ENCODE results near the gene IL1RAPL1. TPM values are rescaled to one million over a fixed set of nuclear protein-coding genes. Genes with fewer than 3 reads are reported as not detected.

The IL1RAPL1 gene
- total RNA-seq, 4 donors from 2014 or later, result 0.16 to 0.46 TPM; not detected in 2

DNA sequence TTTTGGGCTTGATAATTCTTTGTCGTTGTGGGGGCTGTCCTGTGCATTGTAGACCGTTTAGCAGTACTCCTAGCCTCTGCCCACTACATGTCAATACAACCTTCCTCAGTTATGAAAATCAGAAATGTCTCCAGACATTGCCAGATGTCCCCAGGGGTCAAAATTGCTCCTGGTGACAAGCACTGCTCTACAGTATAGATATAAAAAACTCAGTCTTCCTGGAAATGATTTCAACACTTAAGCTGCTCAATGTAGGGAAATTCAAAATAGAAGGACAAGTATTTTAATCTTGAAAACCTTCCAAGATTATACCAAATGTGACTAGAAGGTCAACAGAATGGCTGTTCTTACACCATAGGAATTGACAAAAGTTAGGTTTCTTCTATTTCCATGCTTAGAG lies 1339.4 kb downstream of the IL1RAPL1 start:
- no peaks in the 10 kb centered on the region for H3K4me1 ChIP-seq
- in situ Hi-C loops (cut with MboI; ENCODE audit: low sequenced_read_pairs in 4 of 4) (no loop called here), intact Hi-C loops (cut with DNase I; ENCODE audit: low total_unique reads) (no loop called here)
- H3K27ac ChIP-seq, result no peak overlapping the region
- no peak overlapping the region for H3K4me3 ChIP-seq
- TF ChIP-seq, protein P1, sequence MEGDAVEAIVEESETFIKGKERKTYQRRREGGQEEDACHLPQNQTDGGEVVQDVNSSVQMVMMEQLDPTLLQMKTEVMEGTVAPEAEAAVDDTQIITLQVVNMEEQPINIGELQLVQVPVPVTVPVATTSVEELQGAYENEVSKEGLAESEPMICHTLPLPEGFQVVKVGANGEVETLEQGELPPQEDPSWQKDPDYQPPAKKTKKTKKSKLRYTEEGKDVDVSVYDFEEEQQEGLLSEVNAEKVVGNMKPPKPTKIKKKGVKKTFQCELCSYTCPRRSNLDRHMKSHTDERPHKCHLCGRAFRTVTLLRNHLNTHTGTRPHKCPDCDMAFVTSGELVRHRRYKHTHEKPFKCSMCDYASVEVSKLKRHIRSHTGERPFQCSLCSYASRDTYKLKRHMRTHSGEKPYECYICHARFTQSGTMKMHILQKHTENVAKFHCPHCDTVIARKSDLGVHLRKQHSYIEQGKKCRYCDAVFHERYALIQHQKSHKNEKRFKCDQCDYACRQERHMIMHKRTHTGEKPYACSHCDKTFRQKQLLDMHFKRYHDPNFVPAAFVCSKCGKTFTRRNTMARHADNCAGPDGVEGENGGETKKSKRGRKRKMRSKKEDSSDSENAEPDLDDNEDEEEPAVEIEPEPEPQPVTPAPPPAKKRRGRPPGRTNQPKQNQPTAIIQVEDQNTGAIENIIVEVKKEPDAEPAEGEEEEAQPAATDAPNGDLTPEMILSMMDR (IDR thresholded peaks at IDR 0.05 in 4 of 5, conservative IDR thresholded peaks at IDR 0.05 in 1 of 5), result no peak
- no peak for TF ChIP-seq POLR2A (IDR thresholded peaks at IDR 0.05)
- no peaks in the 10 kb centered on the region for H3K27me3 ChIP-seq
- ATAC-seq (no peak), DNase-seq (no peak)
- no peaks in the 10 kb centered on the region for H3K9me3 ChIP-seq
- no peaks in the 10 kb centered on the region for H3K36me3 ChIP-seq

DNA sequence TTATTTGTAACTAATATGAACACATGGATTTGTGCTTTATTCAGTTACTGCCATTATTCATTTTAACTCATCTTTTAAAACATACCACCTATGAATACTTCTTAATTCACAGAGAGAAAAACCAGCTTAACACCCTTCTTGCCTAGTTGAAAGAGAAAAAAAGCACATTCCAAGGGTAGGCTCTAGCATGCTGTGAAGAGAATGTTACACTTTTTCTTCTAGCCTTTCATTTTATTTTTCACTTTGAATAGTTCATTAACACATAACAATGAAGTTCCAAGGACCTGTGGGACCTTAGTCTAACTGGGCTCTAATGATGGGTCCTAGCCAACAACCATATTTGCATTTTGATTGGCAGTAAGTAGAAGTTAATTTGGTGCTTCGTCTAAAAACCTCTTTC lies 1348.2 kb downstream of the IL1RAPL1 start:
- in situ Hi-C loops (cut with MboI; ENCODE audit: low sequenced_read_pairs in 4 of 4) (no loop called here), intact Hi-C loops (cut with DNase I; ENCODE audit: low total_unique reads) (no loop called here)
- H3K4me1 ChIP-seq, result no peaks in the 10 kb centered on the region
- no peak for ATAC-seq
- no peak overlapping the region for H3K27ac ChIP-seq
- no peaks in the 10 kb centered on the region for H3K9me3 ChIP-seq
- H3K4me3 ChIP-seq, result no peak overlapping the region
- TF ChIP-seq, protein P1 (IDR thresholded peaks at IDR 0.05 in 4 of 5, conservative IDR thresholded peaks at IDR 0.05 in 1 of 5), result no peak
- TF ChIP-seq POLR2A (IDR thresholded peaks at IDR 0.05), result no peak
- DNase-seq, result no peak
- no peaks in the 10 kb centered on the region for H3K27me3 ChIP-seq
- H3K36me3 ChIP-seq, result no peaks in the 10 kb centered on the region

- intact Hi-C loops (cut with DNase I; ENCODE audit: low total_unique reads) (no loop called here), in situ Hi-C loops (cut with MboI; ENCODE audit: low sequenced_read_pairs in 4 of 4) (no loop called here)
- no peaks in the 10 kb centered on the region for H3K36me3 ChIP-seq
- no peaks in the 10 kb centered on the region for H3K27me3 ChIP-seq
- no peak for TF ChIP-seq POLR2A (IDR thresholded peaks at IDR 0.05)
- TF ChIP-seq, protein P1 (IDR thresholded peaks at IDR 0.05 in 4 of 5, conservative IDR thresholded peaks at IDR 0.05 in 1 of 5), result no peak
- H3K27ac ChIP-seq, result no peak overlapping the region
- DNase-seq (no peak), ATAC-seq (no peak)
- no peak overlapping the region for H3K4me3 ChIP-seq
- no peaks in the 10 kb centered on the region for H3K4me1 ChIP-seq
- no peaks in the 10 kb centered on the region for H3K9me3 ChIP-seq
Observed at GRCh38 chrX:29940750-29941149, 1353.5 kb downstream of the IL1RAPL1 start.

- Histone ChIP-seq H3K4me3 (no peak overlapping the region), H3K4me1 (no peaks in the 10 kb centered on the region), H3K27me3 (no peaks in the 10 kb centered on the region), H3K36me3 (no peaks in the 10 kb centered on the region), H3K9me3 (no peaks in the 10 kb centered on the region), H3K27ac (no peak overlapping the region)
- in situ Hi-C loops (cut with MboI; ENCODE audit: low sequenced_read_pairs in 4 of 4) (no loop called here), intact Hi-C loops (cut with DNase I; ENCODE audit: low total_unique reads) (no loop called here)
- DNase-seq, result no peak
- no peak for ATAC-seq
- TF ChIP-seq, protein P1 (IDR thresholded peaks at IDR 0.05 in 4 of 5, conservative IDR thresholded peaks at IDR 0.05 in 1 of 5), result no peak
- no peak for TF ChIP-seq POLR2A (IDR thresholded peaks at IDR 0.05)
Observed at GRCh38 chrX:29941287-29941686, 1354.0 kb downstream of the IL1RAPL1 start.

GRCh38 chrX:29947225-29947624 lies 1360.0 kb downstream of the IL1RAPL1 start:
- no peak for TF ChIP-seq POLR2A (IDR thresholded peaks at IDR 0.05)
- TF ChIP-seq, protein P1 (IDR thresholded peaks at IDR 0.05 in 4 of 5, conservative IDR thresholded peaks at IDR 0.05 in 1 of 5), result no peak
- Histone ChIP-seq H3K27me3 (no peaks in the 10 kb centered on the region), H3K9me3 (no peaks in the 10 kb centered on the region), H3K27ac (no peak overlapping the region), H3K36me3 (no peaks in the 10 kb centered on the region), H3K4me3 (no peak overlapping the region), H3K4me1 (no peaks in the 10 kb centered on the region)
- in situ Hi-C loops (cut with MboI; ENCODE audit: low sequenced_read_pairs in 4 of 4) (no loop called here), intact Hi-C loops (cut with DNase I; ENCODE audit: low total_unique reads) (no loop called here)
- ATAC-seq (no peak), DNase-seq (no peak)

Data from gastrocnemius medialis (tissue), 4 donors.